ENCODE measurements around the gene DYNC2H1.

The DYNC2H1 gene

DNA sequence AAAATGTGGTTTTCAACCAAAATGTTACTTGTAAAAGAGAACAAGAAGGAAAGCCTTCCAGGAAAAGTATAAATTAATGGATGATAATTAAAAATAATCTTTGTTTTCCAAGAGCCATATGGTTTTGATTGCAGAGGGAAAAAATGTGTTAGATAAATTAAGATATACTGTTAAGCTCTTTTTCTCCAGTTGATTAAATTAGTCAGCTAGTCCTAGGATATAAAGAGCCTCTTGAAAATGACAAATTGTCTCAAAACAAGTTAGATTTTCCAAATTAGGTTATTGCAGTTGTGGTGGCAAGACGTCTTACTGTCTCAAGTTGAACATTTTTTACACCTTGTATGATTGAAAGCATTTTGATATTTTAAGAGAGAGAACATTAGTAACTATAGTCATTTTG is 110.9 kb downstream of the DYNC2H1 start:
- Histone ChIP-seq H3K9ac (ENCODE audit: low read length) (no peak overlapping the region), H2AFZ (ENCODE audit: low read depth, low read length) (no peak overlapping the region), H3K27ac (ENCODE audit: low read length) (no peak overlapping the region), H3K36me3 (replicated peaks; ENCODE audit: low read depth, low read length) (no peaks in the 10 kb centered on the region), H3K4me2 (ENCODE audit: low read length) (no peak overlapping the region), H3K4me1 (ENCODE audit: low read length) (no peaks in the 10 kb centered on the region), H3K79me2 (ENCODE audit: low read length) (no peaks in the 10 kb centered on the region), H3K4me3 (ENCODE audit: low read length) (no peak overlapping the region), H3K27me3 (ENCODE audit: low read depth, low read length) (no peaks in the 10 kb centered on the region), H4K20me1 (ENCODE audit: insufficient read depth, low read length) (no peaks in the 10 kb centered on the region), H3K9me3 (ENCODE audit: insufficient read depth, low read length) (no peaks in the 10 kb centered on the region)
- no peak for TF ChIP-seq CTCF (IDR thresholded peaks at IDR 0.05; ENCODE audit: low read depth, low read length)

GRCh38 chr11:103222806-103223205 is 113.6 kb downstream of the DYNC2H1 start:
- Histone ChIP-seq H3K36me3 (replicated peaks; ENCODE audit: low read depth, low read length) (no peaks in the 10 kb centered on the region), H3K79me2 (ENCODE audit: low read length) (no peaks in the 10 kb centered on the region)
- TF ChIP-seq CTCF (IDR thresholded peaks at IDR 0.05; ENCODE audit: low read depth, low read length), result no peak
- no peak for TF ChIP-seq EZH2phosphoT487 (IDR thresholded peaks at IDR 0.05; ENCODE audit: low read depth)

GRCh38 chr11:103228807-103229206 is 119.6 kb downstream of the DYNC2H1 start:
- Histone ChIP-seq H3K4me2 (ENCODE audit: low read length) (no peak overlapping the region), H2AFZ (ENCODE audit: low read depth, low read length) (no peak overlapping the region), H3K4me3 (ENCODE audit: low read length) (no peak overlapping the region), H3K79me2 (ENCODE audit: low read length) (no peaks in the 10 kb centered on the region), H3K27me3 (ENCODE audit: low read depth, low read length) (no peaks in the 10 kb centered on the region), H3K4me1 (ENCODE audit: low read length) (no peaks in the 10 kb centered on the region), H3K9ac (ENCODE audit: low read length) (no peak overlapping the region), H3K27ac (ENCODE audit: low read length) (no peak overlapping the region), H3K9me3 (ENCODE audit: insufficient read depth, low read length) (no peaks in the 10 kb centered on the region), H4K20me1 (ENCODE audit: insufficient read depth, low read length) (no peaks in the 10 kb centered on the region), H3K36me3 (replicated peaks; ENCODE audit: low read depth, low read length) (no peaks in the 10 kb centered on the region)
- TF ChIP-seq CTCF (IDR thresholded peaks at IDR 0.05; ENCODE audit: low read depth, low read length) (no peak), EZH2phosphoT487 (IDR thresholded peaks at IDR 0.05; ENCODE audit: low read depth) (no peak)

More at GRCh38 chr11:103222806-103223205, 113.6 kb downstream of the DYNC2H1 start:
- H3K9me3 ChIP-seq (ENCODE audit: insufficient read depth, low read length), result no peaks in the 10 kb centered on the region
- H3K9ac ChIP-seq (ENCODE audit: low read length), result no peak overlapping the region
- no peak overlapping the region for H3K4me2 ChIP-seq (ENCODE audit: low read length)
- H2AFZ ChIP-seq (ENCODE audit: low read depth, low read length), result no peak overlapping the region
- no peak overlapping the region for H3K27ac ChIP-seq (ENCODE audit: low read length)
- H3K4me3 ChIP-seq (ENCODE audit: low read length), result no peak overlapping the region
- no peaks in the 10 kb centered on the region for H4K20me1 ChIP-seq (ENCODE audit: insufficient read depth, low read length)
- no peaks in the 10 kb centered on the region for H3K4me1 ChIP-seq (ENCODE audit: low read length)
- H3K27me3 ChIP-seq (ENCODE audit: low read depth, low read length), result no peaks in the 10 kb centered on the region

DNA sequence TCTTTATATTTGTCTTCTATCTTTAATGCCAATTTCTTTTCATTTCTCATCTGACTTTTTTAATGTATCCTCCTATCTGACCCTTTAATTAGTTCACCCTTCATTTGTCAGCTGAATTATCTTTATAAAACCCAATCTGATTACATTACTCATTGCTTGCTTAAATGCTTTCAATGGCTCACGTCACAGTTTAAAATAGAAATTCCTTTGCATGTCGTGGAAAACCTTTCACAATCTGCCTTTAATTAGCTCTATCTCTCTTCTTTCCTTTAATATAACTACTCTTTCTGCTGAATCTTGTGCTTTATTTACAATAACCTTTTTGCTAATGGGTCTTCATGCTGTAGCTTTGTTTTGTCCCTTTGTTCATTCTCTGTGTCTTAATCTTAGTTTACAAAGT is 125.7 kb downstream of the DYNC2H1 start:
- no peak for TF ChIP-seq EZH2phosphoT487 (IDR thresholded peaks at IDR 0.05; ENCODE audit: low read depth)
- TF ChIP-seq CTCF (IDR thresholded peaks at IDR 0.05; ENCODE audit: low read depth, low read length), result no peak
- H2AFZ ChIP-seq (ENCODE audit: low read depth, low read length), result no peak overlapping the region
- no peaks in the 10 kb centered on the region for H3K4me1 ChIP-seq (ENCODE audit: low read length)
- no peaks in the 10 kb centered on the region for H3K9me3 ChIP-seq (ENCODE audit: insufficient read depth, low read length)
- H3K79me2 ChIP-seq (ENCODE audit: low read length), result no peaks in the 10 kb centered on the region
- no peak overlapping the region for H3K4me2 ChIP-seq (ENCODE audit: low read length)
- no peaks in the 10 kb centered on the region for H3K36me3 ChIP-seq (replicated peaks; ENCODE audit: low read depth, low read length)
- no peak overlapping the region for H3K4me3 ChIP-seq (ENCODE audit: low read length)
- H3K27ac ChIP-seq (ENCODE audit: low read length), result no peak overlapping the region
- H3K27me3 ChIP-seq (ENCODE audit: low read depth, low read length), result no peaks in the 10 kb centered on the region
- no peaks in the 10 kb centered on the region for H4K20me1 ChIP-seq (ENCODE audit: insufficient read depth, low read length)
- H3K9ac ChIP-seq (ENCODE audit: low read length), result no peak overlapping the region
